OCI-LY7 (cell line): Measurements from ENCODE around the gene WDFY4. TPM values are rescaled to one million over a fixed set of nuclear protein-coding genes. Genes with fewer than 3 reads are reported as not detected.

Experiments
- BruUV-seq: library from RNA; stranded (reverse); fragments of 400-500 nt; replicated peaks from 2 replicates; lab custom pipeline; 2021; lab: Mats Ljungman, UMichigan
- CTCF ChIA-PET: fragments of 300-600 bp; sonication (Branson Sonifier 250); formaldehyde crosslinking; loops from one replicate; lab custom pipeline; 2022; ENCODE audit warnings: antibody characterized with exemption; ENCODE audit not compliant: unreplicated experiment; lab: Charles Lee
- POLR2A ChIA-PET: fragments of 300-600 bp; sonication (Branson Sonifier 250); formaldehyde crosslinking; loops from one replicate; lab custom pipeline; 2022; ENCODE audit warnings: antibody characterized with exemption; lab: Charles Lee
- DNase-seq: peaks from one replicate; pipeline ENCODE4 v3.0.0-alpha.2; 2015; ENCODE audit warnings: low spot score
- H2AFZ ChIP-seq: fragments of 200-600 bp; sonication (generic), shearing (Covaris generic); 2 replicates; pipeline ENCODE4 v1.6.1; 2014; ENCODE audit warnings: mild to moderate bottlenecking, antibody characterized with exemption, low read length, moderate library complexity
- H3K27ac ChIP-seq: fragments of 200-600 bp; sonication (generic); 2 replicates; pipeline ENCODE4 v1.5.1; 2014; ENCODE audit warnings: mixed run types, low read depth, mild to moderate bottlenecking, moderate library complexity, low read length, inconsistent platforms; ENCODE audit not compliant: poor library complexity, severe bottlenecking
- H3K36me3 ChIP-seq: fragments of 200-600 bp; sonication (generic); 2 replicates; pipeline ENCODE4 v1.6.1; 2014; ENCODE audit warnings: mild to moderate bottlenecking, antibody characterized with exemption, low read length, moderate library complexity, mixed read lengths; ENCODE audit not compliant: insufficient read depth
- H3K4me1 ChIP-seq: fragments of 200-600 bp; sonication (generic); 2 replicates; pipeline ENCODE4 v1.5.1; 2014; ENCODE audit warnings: mild to moderate bottlenecking, low read length; ENCODE audit not compliant: insufficient read depth, poor library complexity, severe bottlenecking
- H3K4me2 ChIP-seq: fragments of 200-600 bp; sonication (generic); 2 replicates; pipeline ENCODE4 v1.6.1; 2014; ENCODE audit warnings: mild to moderate bottlenecking, low read length
- H3K4me3 ChIP-seq: fragments of 200-600 bp; sonication (generic); 2 replicates; pipeline ENCODE4 v1.5.1; 2014; ENCODE audit warnings: mild to moderate bottlenecking, low read depth, low read length; ENCODE audit not compliant: poor library complexity, severe bottlenecking
- H3K79me2 ChIP-seq: fragments of 200-600 bp; sonication (generic); 2 replicates; pipeline ENCODE4 v1.6.1; 2016; ENCODE audit warnings: low read depth, mild to moderate bottlenecking, low read length, moderate library complexity, mixed read lengths; ENCODE audit not compliant: insufficient read depth
- H3K9me2 ChIP-seq: fragments of 200-600 bp; sonication (generic); 2 replicates; pipeline ENCODE4 v1.6.1; 2016; ENCODE audit warnings: mild to moderate bottlenecking, low read length, mixed read lengths; ENCODE audit not compliant: insufficient read depth
- H3K9me3 ChIP-seq: fragments of 200-600 bp; sonication (generic); 2 replicates; pipeline ENCODE4 v1.6.1; 2014; ENCODE audit warnings: mild to moderate bottlenecking, mixed run types, low read length, mixed read lengths
- H4K20me1 ChIP-seq: fragments of 200-600 bp; sonication (generic); 2 replicates; pipeline ENCODE4 v1.6.1; 2014; ENCODE audit warnings: mild to moderate bottlenecking, antibody characterized with exemption, low read length, moderate library complexity, mixed read lengths; ENCODE audit not compliant: insufficient read depth
- EZH2phosphoT487 ChIP-seq: fragments of 200-600 bp; sonication (generic); IDR thresholded peaks from 2 replicates; pipeline ENCODE4 v1.6.1; 2018; ENCODE audit warnings: low read depth, borderline replicate concordance, mild to moderate bottlenecking, mixed run types, antibody characterized with exemption, low read length, moderate library complexity, mixed read lengths
- intact Hi-C: fragments of 100-400 bp; cut with micrococcal nuclease; formaldehyde crosslinking; loops from one replicate; pipeline ENCODE4 v1.10.0; 2022; ENCODE audit not compliant: unreplicated experiment
- total RNA-seq, 2 experiments: library from RNA; depleted of rRNA in 1 of 2; stranded (reverse); fragments of >200 nt in 1 of 2; shearing (Covaris generic) in 1 of 2; gene quantifications; 2 replicates each; pipeline ENCODE4 v1.2.3, GENCODE V29; 2014 to 2022
- TF ChIP-seq, protein P1 (sequence below): fragments of 200-600 bp; sonication (generic); conservative IDR thresholded peaks from 2 replicates; pipeline ENCODE4 v1.5.1; 2014; ENCODE audit warnings: mild to moderate bottlenecking, antibody characterized with exemption, low read length, moderate library complexity, mixed read lengths

WDFY4 gene
- total RNA-seq, 2 experiments from 2014 or later, result 51.5 to 85.6 TPM

DNA sequence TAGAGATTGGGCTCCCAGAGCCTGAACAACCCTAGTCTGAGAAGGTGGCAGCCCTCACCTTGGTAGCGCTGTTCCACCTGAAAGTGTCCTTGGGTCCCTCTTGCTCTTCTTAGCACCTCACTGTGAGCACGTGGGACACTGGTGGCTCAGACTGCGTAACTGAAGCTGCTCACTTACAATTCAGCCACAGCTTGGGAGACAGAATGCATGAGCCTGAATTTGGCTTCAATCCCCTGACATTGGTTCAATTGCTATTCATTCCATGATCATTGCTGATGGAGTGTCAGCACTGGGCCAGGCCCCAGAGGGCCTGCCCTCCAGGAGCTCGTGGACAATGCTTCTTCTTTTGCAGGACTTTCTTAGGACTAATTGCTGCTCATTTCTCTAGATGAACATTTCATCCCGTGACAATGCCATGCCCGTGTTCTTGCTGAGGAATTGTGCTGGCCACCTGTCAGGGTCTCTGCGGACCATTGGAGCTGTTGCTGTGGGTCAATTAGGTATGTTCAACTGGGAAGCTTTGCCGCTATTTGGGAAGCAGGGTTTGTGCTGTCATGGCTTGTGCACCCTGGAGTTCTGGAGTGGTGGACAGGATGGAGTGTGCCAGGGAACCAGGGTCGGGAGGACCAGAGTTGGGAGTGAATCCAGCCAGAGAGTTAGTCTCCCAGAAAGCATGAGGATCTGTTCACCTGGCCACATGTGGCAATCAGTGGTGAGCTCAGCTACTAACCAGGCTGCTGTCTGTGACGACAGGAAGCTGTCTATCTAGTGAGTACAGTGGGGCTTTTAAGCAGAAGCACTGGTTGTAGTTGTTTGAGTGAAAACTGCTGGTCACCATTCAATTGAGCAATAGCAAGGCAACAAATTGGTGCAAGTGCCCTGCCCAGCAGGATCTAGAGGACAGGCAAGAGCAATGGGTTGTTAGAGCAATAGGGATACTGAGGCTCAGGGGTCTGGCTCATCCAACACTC, 105.1 kb downstream of the WDFY4 start:
- no peak overlapping the region for H3K4me3 ChIP-seq
- TF ChIP-seq, protein P1, sequence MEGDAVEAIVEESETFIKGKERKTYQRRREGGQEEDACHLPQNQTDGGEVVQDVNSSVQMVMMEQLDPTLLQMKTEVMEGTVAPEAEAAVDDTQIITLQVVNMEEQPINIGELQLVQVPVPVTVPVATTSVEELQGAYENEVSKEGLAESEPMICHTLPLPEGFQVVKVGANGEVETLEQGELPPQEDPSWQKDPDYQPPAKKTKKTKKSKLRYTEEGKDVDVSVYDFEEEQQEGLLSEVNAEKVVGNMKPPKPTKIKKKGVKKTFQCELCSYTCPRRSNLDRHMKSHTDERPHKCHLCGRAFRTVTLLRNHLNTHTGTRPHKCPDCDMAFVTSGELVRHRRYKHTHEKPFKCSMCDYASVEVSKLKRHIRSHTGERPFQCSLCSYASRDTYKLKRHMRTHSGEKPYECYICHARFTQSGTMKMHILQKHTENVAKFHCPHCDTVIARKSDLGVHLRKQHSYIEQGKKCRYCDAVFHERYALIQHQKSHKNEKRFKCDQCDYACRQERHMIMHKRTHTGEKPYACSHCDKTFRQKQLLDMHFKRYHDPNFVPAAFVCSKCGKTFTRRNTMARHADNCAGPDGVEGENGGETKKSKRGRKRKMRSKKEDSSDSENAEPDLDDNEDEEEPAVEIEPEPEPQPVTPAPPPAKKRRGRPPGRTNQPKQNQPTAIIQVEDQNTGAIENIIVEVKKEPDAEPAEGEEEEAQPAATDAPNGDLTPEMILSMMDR, result no peak
- no peak for TF ChIP-seq EZH2phosphoT487
- no peaks in the 10 kb centered on the region for H3K4me1 ChIP-seq
- H3K9me3 ChIP-seq, result no peaks in the 10 kb centered on the region
- no peaks in the 10 kb centered on the region for H4K20me1 ChIP-seq
- CTCF ChIA-PET, result no interaction called here
- intact Hi-C loops, result no loop called here
- BruUV-seq, result no TSS peak
- H3K79me2 ChIP-seq, result no peaks in the 10 kb centered on the region
- H2AFZ ChIP-seq, result no peak overlapping the region
- H3K4me2 ChIP-seq, result no peak overlapping the region
- no peak overlapping the region for H3K27ac ChIP-seq
- POLR2A ChIA-PET, result no interaction called here
- no peak for DNase-seq
- no peaks in the 10 kb centered on the region for H3K9me2 ChIP-seq
- peaks cover 97% of the 10 kb centered on the region for H3K36me3 ChIP-seq

DNA sequence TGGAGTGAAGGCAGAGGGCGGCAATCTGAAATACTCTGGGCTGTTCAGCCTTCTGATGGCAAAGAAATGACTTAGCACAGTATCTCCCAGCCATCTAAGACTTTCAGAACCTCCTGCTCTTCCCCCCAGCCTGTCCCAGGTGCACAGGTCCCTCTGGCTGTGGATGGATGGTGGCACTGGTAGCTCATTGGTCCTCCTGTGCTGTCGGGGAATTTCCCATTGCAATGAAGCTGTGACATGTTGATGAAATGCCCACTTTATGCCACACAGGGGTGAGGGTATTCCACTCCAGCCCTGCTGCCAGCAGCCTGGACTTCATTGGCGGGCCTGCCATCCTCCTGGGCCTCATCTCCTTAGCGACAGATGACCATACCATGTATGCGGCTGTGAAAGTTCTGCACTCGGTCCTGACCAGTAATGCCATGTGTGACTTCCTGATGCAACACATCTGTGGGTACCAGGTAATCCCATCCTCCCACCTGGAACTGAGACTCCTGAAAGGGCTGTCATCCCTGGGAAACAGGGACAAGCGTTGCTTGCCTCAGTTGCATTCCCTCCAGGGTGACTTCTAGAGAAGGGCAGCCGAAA, 105.9 kb downstream of the WDFY4 start:
- H4K20me1 ChIP-seq, result no peaks in the 10 kb centered on the region
- H2AFZ ChIP-seq, result no peak overlapping the region
- no peak overlapping the region for H3K4me2 ChIP-seq
- no TSS peak for BruUV-seq
- ChIA-PET POLR2A (interaction anchor here (0.6 kb wide), 1 partner anchor 14 kb away, joined by 3 read pairs; no protein-coding TSS in a partner anchor), CTCF (no interaction called here)
- H3K9me2 ChIP-seq, result no peaks in the 10 kb centered on the region
- H3K9me3 ChIP-seq, result no peaks in the 10 kb centered on the region
- H3K4me3 ChIP-seq, result no peak overlapping the region
- H3K4me1 ChIP-seq, result no peaks in the 10 kb centered on the region
- no peaks in the 10 kb centered on the region for H3K79me2 ChIP-seq
- no peak for TF ChIP-seq EZH2phosphoT487
- TF ChIP-seq, protein P1, result no peak
- H3K27ac ChIP-seq, result no peak overlapping the region
- H3K36me3 ChIP-seq, result peaks cover 95% of the 10 kb centered on the region
- DNase-seq, result no peak
- intact Hi-C loops, result no loop called here
